Measurements from ENCODE around the gene SIRT1. TPM values are rescaled to one million over a fixed set of nuclear protein-coding genes. Genes with fewer than 3 reads are reported as not detected.
"Not testable (repeated sequence)": the region's sequence is repeated elsewhere in the genome, so short reads cannot be mapped to it uniquely, and the experiment has no call there.

The SIRT1 gene
- polyA plus RNA-seq, 3 donors, result 32.9 to 35.1 (median 33.3) TPM

DNA sequence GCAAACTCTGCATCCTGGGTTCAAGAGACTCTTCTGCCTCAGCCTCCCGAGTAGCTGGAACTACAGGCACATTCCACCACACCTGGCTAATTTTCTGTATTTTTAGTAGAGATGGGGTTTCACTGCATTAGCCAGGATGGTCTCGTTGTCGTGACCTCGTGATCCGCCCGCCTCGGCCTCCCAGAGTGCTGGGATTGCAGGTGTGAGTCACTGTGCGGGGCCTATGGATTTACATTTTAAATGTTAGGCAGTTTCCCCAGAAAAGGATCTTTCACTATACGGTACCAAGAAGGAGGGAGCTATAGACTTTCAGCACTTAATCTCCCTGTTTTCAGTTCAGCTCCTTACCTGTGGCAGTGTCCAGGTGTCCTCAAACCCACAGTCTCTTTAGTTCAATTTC is 50.8 kb downstream of the SIRT1 start:
- DNase-seq, result no peak

DNA sequence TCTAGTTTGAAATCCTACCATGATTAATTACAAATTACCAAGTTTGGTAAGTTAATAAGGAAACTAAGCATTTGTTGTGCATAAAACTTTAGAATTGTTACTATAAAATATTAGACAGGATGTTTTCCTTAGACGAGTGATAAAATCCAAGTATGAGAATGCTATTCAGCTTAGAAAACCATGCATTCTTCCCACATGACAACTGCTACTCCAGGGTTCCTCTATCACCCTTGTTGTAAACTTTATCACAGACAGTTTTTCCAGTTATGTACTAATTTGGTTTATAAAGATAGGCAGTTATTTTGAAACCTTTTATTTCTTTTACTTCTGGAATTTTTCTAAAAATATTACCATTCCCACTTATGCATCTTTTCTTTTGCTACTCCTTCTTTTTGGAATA is 52.0 kb downstream of the SIRT1 start:
- no peak for DNase-seq

DNA sequence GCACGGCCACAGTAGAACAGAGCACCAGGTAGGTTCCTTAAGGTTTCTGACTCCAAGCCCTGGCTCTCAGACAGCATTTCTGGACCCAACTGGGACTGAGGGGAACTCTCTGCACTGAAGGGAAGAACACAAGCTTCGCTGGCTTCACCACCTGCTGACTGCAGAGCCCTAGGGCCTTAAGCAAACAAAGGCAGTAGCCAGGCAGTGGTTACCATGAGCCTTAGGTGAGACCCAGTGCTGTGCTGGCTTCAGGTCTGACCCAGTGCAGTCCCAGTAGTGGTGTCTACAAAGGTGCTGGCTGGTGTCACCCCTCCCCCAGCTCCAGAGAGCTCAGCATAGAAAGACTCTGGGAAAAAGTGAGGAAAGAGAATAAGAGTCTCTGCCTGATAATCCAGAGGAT is 59.5 kb downstream of the SIRT1 start:
- DNase-seq, result no peak

DNA sequence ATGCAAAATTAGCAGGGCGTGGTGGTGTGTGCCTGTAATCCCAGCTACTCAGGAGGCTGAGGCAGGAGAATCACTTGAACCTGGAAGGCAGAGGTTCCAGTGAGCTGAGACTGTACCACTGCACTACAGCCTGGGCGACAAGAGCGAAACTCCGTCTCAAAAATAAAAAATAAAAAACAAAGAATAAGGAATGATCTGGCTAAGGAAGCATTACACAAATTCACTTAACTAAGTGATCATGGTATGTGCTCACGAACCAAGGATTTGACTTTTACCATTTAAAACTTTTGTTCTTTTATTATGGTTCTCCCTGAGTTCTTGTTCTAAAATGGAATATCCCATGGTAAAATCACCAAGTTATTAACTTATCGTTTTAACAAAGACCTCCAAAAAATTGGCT is 71.2 kb downstream of the SIRT1 start:
- no peak for DNase-seq

DNA sequence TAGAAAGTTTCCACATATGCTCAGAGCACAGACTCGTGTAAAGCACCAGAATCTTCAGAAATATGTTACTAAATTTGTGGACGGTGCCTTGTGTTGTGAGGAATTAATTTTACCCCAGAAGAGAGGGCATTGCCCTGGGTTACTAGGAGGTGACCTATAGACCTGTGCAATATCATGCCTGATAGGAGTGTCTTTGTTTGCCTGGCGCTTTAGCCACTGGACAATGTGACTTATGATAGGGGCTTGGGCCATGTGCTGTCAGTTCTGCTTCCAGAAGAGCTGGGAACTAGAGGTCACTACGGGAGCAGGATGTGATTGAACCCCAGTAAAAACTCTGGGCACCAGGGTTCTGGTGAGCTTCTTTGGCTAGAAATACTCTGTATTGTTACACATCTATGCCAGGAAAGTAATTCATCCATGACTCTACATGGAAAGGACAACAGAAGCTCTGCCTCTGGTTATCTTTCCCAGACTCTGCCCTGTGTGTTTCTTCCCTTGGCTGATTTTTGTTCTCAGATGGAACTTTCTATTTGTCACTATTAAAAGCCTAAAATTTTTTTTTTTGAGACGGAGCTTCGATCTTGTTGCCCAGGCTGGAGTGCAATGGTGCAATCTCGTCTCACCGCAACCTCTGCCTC is 75.5 kb downstream of the SIRT1 start:
- no peak for DNase-seq

DNA sequence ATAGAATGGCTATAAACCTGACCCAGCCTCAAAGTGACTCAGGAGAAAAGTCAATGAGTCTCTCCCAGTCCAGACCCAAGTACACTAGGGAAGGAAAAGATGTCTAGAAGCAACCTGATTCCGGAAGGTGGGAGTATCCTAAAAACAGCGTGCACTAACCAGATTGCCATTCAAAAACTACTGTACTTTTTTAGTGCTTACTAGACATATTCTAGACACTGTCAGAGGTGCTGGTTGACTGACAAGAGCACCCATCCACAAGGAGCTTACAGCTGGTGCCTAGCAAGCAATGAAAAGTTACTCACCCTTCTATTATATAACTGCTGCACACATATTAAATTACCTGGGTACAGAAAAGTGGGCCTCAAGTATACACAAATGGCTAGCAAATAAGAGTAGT is 81.0 kb downstream of the SIRT1 start:
- DNase-seq, result no peak

DNA sequence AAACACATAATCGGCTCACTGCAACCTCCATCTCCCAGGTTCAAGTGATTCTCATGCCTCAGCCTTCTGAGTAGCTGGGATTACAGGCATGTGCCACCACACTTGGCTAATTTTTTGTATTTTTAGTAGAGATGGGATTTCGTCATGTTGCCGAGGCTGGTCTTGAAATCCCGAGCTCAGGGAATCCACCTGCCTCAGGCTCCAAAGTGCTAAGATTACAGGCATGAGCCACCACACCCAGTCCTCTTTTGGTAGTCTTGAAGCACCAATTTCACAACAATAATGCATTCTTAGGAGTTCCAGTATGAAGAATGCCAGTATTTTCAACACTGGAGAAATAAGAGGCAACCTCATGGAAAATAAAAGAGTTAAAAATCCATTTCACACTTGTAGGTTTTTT is 81.6 kb downstream of the SIRT1 start:
- not testable (repeated sequence) for DNase-seq

Other genes with a start within 250 kb of the SIRT1 start
- 1 to 10 TPM; 2.8 to 4.2 (median 4.1) TPM for gene CTNNA3, start 188.5 kb upstream of the SIRT1 start, polyA plus RNA-seq (ENCODE audit: insufficient read length in 3 of 3)
- 10 to 100 TPM; 10.1 to 11.8 (median 10.2) TPM for gene DNAJC12, start 46.5 kb upstream of the SIRT1 start, polyA plus RNA-seq (ENCODE audit: insufficient read length in 3 of 3)
- gene HERC4, start 190.6 kb downstream of the SIRT1 start, polyA plus RNA-seq (ENCODE audit: insufficient read length in 3 of 3), result 10 to 100 TPM; 38.2 to 56.2 (median 55.0) TPM
- gene MYPN, start 224.8 kb downstream of the SIRT1 start, polyA plus RNA-seq (ENCODE audit: insufficient read length in 3 of 3), result under 1 TPM in 2 of 3 donors, not detected in 1; 0.05 to 0.10 TPM